Endothelial cell (in vitro differentiated cells): ENCODE data around the gene LRRC61. TPM values are rescaled to one million over a fixed set of nuclear protein-coding genes. Genes with fewer than 3 reads are reported as not detected.

ENCODE experiments used
- DNase-seq: peaks from one replicate; pipeline ENCODE4 v3.0.0; 2021; ENCODE audit warnings: low spot score
- H3K27ac Mint-ChIP-seq: one replicate; pipeline ENCODE4 v1.8.0; 2021; ENCODE audit warnings: mixed read lengths, inconsistent platforms; ENCODE audit not compliant: unreplicated experiment
- H3K27me3 Mint-ChIP-seq: one replicate; pipeline ENCODE4 v1.8.0; 2021; ENCODE audit warnings: mild to moderate bottlenecking, moderate library complexity, mixed read lengths, inconsistent platforms; ENCODE audit not compliant: unreplicated experiment
- H3K36me3 Mint-ChIP-seq: one replicate; pipeline ENCODE4 v1.8.0; 2021; ENCODE audit warnings: mild to moderate bottlenecking, low read depth, mixed read lengths, inconsistent platforms; ENCODE audit not compliant: unreplicated experiment
- H3K4me1 Mint-ChIP-seq: one replicate; pipeline ENCODE4 v1.8.0; 2021; ENCODE audit warnings: mild to moderate bottlenecking, mixed read lengths, inconsistent platforms; ENCODE audit not compliant: unreplicated experiment
- H3K4me3 Mint-ChIP-seq: one replicate; pipeline ENCODE4 v1.8.0; 2021; ENCODE audit warnings: mild to moderate bottlenecking, mixed read lengths, inconsistent platforms; ENCODE audit not compliant: unreplicated experiment
- H3K9me3 Mint-ChIP-seq: one replicate; pipeline ENCODE4 v1.8.0; 2021; ENCODE audit warnings: mixed read lengths, inconsistent platforms; ENCODE audit not compliant: unreplicated experiment
- total RNA-seq: library from RNA; stranded (reverse); fragmentation: NEBNext Ultra II Directional; extraction: Animal tissue kit (Norgen Biotek cat#: 25700); gene quantifications from one replicate; pipeline ENCODE4 v1.2.1, GENCODE V29; 2021; ENCODE audit not compliant: unreplicated experiment
- TF ChIP-seq, protein P1 (sequence below): fragments of 200-600 bp; sonication (generic); IDR thresholded peaks from one replicate; pipeline ENCODE4 v1.5.0; 2021; ENCODE audit warnings: antibody characterized with exemption; ENCODE audit not compliant: unreplicated experiment

LRRC61 gene
- total RNA-seq, 1 donor from 2014 or later = 5.1 TPM

DNA sequence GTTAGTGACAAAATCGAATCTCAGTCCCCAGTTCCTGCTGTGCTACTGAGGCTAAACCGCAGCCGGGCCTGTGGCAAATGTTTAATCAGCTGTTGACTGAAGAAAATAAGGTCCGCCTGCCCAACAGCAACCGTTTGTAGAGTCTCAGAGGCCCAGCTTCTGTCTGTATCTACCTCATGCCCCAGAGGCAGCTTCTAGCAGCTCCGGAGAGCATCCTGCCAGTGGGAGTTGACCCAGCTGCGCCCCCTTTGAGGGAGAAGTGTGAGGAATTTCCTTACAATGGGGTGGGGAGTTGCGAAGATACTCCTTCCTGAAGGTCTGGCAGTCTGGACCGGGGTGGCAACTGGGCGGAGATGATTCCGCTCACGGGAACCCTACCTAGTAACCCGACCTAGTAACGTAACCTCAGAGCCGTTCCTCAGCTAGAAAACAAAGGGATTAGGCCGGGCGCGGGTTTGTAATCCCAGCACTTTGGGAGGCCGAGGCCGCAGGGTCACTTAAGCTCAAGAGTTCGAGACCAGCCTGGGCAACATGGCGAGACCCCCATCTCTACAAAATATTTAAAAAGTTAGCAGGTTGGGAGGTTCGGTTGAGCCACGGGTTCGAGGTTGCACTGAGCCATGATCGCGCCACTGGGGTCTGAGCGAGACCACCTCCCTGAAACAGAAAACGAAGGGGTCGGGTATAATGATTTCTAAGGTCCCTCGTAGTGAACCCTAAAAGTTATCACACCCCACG, 55.1 kb downstream of the LRRC61 start:
- Mint-ChIP-seq H3K4me3 (peak overlapping the region; percentile 77), H3K36me3 (peaks cover 29% of the 10 kb centered on the region), H3K9me3 (no peaks in the 10 kb centered on the region), H3K4me1 (peaks cover 63% of the 10 kb centered on the region), H3K27ac (peak overlapping the region; percentile 96), H3K27me3 (peaks cover 24% of the 10 kb centered on the region)
- peak; percentile 77 for DNase-seq
- TF ChIP-seq, protein P1, sequence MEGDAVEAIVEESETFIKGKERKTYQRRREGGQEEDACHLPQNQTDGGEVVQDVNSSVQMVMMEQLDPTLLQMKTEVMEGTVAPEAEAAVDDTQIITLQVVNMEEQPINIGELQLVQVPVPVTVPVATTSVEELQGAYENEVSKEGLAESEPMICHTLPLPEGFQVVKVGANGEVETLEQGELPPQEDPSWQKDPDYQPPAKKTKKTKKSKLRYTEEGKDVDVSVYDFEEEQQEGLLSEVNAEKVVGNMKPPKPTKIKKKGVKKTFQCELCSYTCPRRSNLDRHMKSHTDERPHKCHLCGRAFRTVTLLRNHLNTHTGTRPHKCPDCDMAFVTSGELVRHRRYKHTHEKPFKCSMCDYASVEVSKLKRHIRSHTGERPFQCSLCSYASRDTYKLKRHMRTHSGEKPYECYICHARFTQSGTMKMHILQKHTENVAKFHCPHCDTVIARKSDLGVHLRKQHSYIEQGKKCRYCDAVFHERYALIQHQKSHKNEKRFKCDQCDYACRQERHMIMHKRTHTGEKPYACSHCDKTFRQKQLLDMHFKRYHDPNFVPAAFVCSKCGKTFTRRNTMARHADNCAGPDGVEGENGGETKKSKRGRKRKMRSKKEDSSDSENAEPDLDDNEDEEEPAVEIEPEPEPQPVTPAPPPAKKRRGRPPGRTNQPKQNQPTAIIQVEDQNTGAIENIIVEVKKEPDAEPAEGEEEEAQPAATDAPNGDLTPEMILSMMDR = no peak

DNA sequence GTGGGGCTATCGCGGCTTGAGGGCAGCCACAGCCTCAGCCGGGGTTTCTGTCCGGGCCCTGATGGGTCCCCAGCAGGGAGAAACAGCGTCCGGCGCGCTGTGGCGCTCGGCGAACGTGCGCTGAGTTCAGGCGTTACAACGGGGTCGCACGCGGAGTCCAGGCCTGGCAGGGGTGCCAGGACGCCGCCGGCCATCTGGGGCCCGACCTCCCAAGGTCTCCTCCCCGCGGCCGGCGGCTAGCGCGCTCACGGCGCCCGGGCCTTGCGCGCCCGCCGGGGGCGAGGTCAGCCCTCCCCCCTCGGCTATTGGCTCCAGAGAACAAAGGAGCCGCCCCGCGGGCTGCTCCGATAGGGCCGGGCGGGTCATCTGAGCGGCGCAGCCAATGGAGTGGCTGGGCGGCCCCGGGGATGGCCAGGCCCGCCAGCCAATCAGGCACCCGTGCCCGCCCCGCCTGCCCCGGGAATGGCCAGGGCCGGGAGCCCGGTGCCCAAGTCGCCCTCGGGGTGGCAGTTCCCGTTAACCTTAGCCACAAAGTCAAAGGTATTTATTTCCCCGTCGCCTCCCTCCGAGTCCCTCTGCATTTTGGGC, 55.8 kb downstream of the LRRC61 start, which contains the start of gene ZNF775:
TSS of gene ZNF775 (plus strand) at position 478 of the 588 bp plus-strand sequence. CDS start 9,141 bp downstream, outside the sequence.
- Mint-ChIP-seq H3K4me3 (peak within 1 kb of the TSS; percentile 97), H3K4me1 (peaks cover 57% of the 10 kb centered on the region), H3K27ac (peak within 1 kb of the TSS; percentile 96), H3K9me3 (no peaks in the 10 kb centered on the region), H3K27me3 (peaks cover 24% of the 10 kb centered on the region), H3K36me3 (peaks cover 22% of the 10 kb centered on the region)
- peak; percentile 96 for DNase-seq
- TF ChIP-seq, protein P1 = no peak

DNA sequence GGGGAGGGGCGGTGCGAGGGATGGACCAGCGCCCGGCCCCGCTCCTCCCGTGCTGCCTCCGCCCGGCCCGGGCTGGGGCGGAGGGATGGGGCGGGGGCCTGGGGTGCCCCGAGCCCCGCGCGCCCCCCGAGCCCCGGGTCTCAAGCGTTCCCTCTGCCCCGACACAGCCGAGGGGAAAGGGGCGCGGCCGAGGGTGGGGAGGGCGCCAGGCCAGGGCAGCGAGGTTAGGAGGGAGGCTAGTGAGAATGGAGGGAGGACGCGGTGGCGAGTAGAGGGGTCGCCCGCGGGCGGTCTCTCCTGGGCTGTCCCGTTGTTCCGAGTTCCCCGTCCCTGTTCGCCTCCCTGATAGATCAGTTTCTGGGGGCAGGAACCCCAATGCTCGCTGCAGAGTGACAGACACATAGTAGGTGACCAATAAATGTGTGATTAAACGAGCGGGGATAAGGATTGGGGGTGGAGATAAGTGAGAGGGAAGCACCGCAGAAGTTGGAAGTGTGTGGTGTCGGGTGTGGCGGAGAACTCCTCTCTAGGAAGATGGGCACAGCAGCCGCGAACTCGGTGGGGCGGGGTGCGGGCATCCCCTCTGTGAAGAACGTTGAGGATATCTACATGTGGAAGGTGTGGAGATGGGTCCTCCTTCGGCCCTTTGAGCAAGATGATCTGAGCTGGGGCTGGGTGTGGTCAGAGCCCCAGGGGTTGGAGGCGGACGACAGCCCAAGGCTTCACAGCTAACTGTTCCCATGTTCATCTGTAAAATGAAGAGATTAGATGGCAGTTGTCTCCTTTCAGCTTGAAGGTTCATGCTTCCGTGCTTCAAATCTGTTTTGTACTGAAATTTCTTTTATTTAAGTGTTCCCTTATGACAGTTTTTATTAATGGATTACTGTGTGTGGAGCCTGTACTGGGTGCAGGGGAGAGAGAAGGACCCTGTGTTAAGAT, 56.6 kb downstream of the LRRC61 start:
- no peaks in the 10 kb centered on the region for H3K9me3 Mint-ChIP-seq
- TF ChIP-seq, protein P1 = no peak
- H3K36me3 Mint-ChIP-seq = peaks cover 15% of the 10 kb centered on the region
- H3K4me3 Mint-ChIP-seq = peak overlapping the region; percentile 97
- peaks cover 26% of the 10 kb centered on the region for H3K27me3 Mint-ChIP-seq
- DNase-seq = peak; percentile 39
- H3K27ac Mint-ChIP-seq = peak overlapping the region; percentile 73
- peaks cover 49% of the 10 kb centered on the region for H3K4me1 Mint-ChIP-seq

DNA sequence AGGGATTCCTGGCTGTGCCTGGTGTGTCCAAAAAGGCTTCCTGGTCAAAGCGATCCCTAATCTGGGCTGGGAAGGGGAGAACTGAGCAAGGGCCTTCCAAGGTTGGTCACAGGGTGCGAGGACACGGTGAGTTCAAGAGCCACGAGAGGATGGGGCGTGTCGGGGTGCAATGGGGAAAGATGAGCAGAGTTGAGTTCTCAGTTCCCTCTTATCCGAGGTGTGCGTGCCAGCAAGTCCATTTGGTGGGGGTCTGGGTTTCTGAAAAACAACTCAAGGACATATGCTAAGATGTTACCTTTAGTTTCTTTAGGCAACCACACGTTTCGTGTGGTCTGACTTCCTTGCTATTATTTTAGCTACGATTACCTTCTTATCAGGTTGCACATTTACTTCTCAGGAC, 57.3 kb downstream of the LRRC61 start:
- Mint-ChIP-seq H3K4me1 (peaks cover 45% of the 10 kb centered on the region), H3K36me3 (peaks cover 15% of the 10 kb centered on the region), H3K27ac (peak overlapping the region; percentile 73), H3K4me3 (peak overlapping the region; percentile 97), H3K27me3 (peaks cover 26% of the 10 kb centered on the region), H3K9me3 (no peaks in the 10 kb centered on the region)
- TF ChIP-seq, protein P1 = no peak
- DNase-seq = no peak
